Small intestine (tissue), 7 donors: ENCODE results near the gene RBMX. TPM values are rescaled to one million over a fixed set of nuclear protein-coding genes. Genes with fewer than 3 reads are reported as not detected.
"Not testable (repeated sequence)": the region's sequence is repeated elsewhere in the genome, so short reads cannot be mapped to it uniquely, and the experiment has no call there.

Source experiments
- DNase-seq, 2 donors: peaks; one replicate each; pipeline versions ENCODE4 v3.0.0 to v3.0.0-alpha.2; 2013
- FAIRE-seq: peaks from 2 replicates; lab custom pipeline; 2012; peaks lifted over from hg19 to GRCh38; lab: Jason Lieb, UNC
- H3K27ac ChIP-seq, 3 donors: one replicate each; pipeline ENCODE4 v1.5.1; 2013; ENCODE audit warnings: low read length in 2 of 3, mild to moderate bottlenecking in 2 of 3, control low read depth in 1 of 3, inconsistent platforms in 1 of 3, low read depth in 1 of 3, moderate library complexity in 1 of 3
- H3K27me3 ChIP-seq, 3 donors: one replicate each; pipeline ENCODE4 v1.6.1; 2013; ENCODE audit warnings: low read length in 3 of 3, inconsistent platforms in 1 of 3; ENCODE audit not compliant: control insufficient read depth in 3 of 3, insufficient read depth in 3 of 3
- H3K36me3 ChIP-seq, 3 donors: one replicate each; pipeline ENCODE4 v1.6.1; 2013; ENCODE audit warnings: low read length in 3 of 3, inconsistent platforms in 1 of 3, low read depth in 1 of 3, mild to moderate bottlenecking in 1 of 3, moderate library complexity in 1 of 3; ENCODE audit not compliant: control insufficient read depth in 3 of 3, insufficient read depth in 2 of 3
- H3K4me1 ChIP-seq, 3 donors: one replicate each; pipeline ENCODE4 v1.6.1; 2013; ENCODE audit warnings: low read length in 2 of 3, inconsistent platforms in 1 of 3, low read depth in 1 of 3, mild to moderate bottlenecking in 1 of 3, moderate library complexity in 1 of 3; ENCODE audit not compliant: control insufficient read depth in 3 of 3, insufficient read depth in 2 of 3
- H3K4me3 ChIP-seq, 3 donors: one replicate each; pipeline ENCODE4 v1.5.1; 2013; ENCODE audit warnings: low read length in 3 of 3, control low read depth in 1 of 3, inconsistent platforms in 1 of 3, low read depth in 1 of 3, mild to moderate bottlenecking in 1 of 3, moderate library complexity in 1 of 3
- H3K9me3 ChIP-seq, 2 donors: one replicate each; pipeline ENCODE4 v1.6.1; 2013; ENCODE audit warnings: low read depth in 1 of 2, low read length in 1 of 2; ENCODE audit not compliant: control insufficient read depth in 2 of 2, insufficient read depth in 1 of 2
- WGBS, 3 donors: extraction: QIAGEN DNeasy Blood & Tissue Kit; methylation state at CpG; one replicate each; pipeline ENCODE4 v1.1.7; 2013; 5-methylcytosine and 5-hydroxymethylcytosine counted together
- polyA plus RNA-seq, 4 donors: library from polyadenylated mRNA; stranded (reverse) in 3 of 4; unstranded in 1 of 4; fragments of 200-250 nt in 3 of 4; fragments of 120-200 nt in 1 of 4; gene quantifications; one replicate each; pipeline versions ENCODE4 v1.2.1 to v1.2.3, GENCODE V29; 2013
- donor health status: healthy with polysubstance abuse.
- donor health status: control.
- donor health status: control.
- donor health status: Bipolar disorder and iron deficiency.
- donor health status: healthy.

RBMX gene
- polyA plus RNA-seq, 4 donors: 72.5 to 258 (median 120) TPM

DNA sequence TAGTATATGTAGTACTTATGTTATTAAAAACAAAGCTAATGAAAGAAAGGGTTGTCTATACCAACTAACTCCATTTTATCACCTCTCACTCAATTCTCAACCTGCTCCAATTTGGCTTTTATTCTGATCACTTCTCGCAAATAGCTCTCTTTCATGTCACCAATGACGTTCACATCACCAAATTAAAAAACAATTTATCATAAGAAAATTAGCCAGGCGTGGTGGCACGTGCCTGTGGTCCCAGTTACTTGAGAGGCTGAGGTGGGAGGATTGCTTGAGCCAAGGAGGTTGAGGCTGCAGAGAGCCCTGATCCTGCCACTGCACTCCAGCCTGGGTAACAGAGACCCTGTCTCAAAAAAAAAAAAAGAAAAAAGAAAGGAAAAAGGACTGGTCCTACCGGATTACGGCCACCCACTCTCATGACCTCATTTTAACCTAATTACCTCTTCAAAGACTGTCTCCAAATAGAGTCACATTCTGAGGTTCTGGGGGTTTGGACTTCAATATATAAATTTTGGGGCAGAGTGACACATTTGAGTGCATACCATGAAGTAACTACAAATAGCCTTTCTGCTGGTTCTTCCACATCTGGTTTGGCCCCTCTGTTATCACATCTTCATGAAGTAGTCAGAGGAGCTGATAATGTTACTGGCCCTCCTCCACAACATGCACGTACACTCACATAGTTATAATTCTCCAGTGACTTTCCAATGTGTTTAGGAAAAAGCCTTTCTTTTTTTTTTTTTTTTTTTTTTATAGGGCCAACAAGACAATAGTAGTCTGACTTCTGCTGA is 15.8 kb upstream of the RBMX start:
- no peaks in the 10 kb centered on the region for H3K27me3 ChIP-seq
- H3K4me1 ChIP-seq: no peaks in the 10 kb centered on the region
- no peak overlapping the region for H3K27ac ChIP-seq
- H3K36me3 ChIP-seq: no peaks in the 10 kb centered on the region
- no peak overlapping the region for H3K4me3 ChIP-seq
- DNase-seq (no peak), FAIRE-seq (no peak)
- no peaks in the 10 kb centered on the region for H3K9me3 ChIP-seq
- 73 to 81% (median 74%) methylated on average over 7 of the region's 7 CpGs for WGBS, 3 donors

DNA sequence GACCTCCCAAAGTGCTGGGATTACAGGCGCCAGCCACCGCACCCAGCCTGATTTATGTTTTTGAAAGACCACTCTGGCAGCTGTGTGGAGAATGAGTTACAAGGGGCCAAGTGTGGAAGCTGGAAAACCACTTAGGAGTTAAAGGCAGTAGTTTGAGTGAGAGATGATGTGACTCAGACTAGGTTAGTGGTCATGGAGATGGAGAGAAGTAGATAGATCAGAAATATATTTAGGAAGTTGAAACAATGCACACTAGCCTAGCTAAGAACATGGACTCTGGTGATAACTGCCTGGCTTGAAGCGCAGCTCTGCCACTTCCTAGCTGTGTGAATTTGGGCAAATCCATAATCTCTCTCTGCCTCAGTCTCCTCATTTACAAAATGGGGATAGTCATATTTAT is 11.9 kb upstream of the RBMX start:
- no peak overlapping the region for H3K4me3 ChIP-seq
- H3K36me3 ChIP-seq: no peaks in the 10 kb centered on the region
- WGBS, 3 donors: 87 to 91% (median 91%) methylated on average over 3 of the region's 3 CpGs
- no peaks in the 10 kb centered on the region for H3K4me1 ChIP-seq
- no peak overlapping the region for H3K27ac ChIP-seq
- DNase-seq (no peak), FAIRE-seq (no peak)
- no peaks in the 10 kb centered on the region for H3K9me3 ChIP-seq
- H3K27me3 ChIP-seq: no peaks in the 10 kb centered on the region

DNA sequence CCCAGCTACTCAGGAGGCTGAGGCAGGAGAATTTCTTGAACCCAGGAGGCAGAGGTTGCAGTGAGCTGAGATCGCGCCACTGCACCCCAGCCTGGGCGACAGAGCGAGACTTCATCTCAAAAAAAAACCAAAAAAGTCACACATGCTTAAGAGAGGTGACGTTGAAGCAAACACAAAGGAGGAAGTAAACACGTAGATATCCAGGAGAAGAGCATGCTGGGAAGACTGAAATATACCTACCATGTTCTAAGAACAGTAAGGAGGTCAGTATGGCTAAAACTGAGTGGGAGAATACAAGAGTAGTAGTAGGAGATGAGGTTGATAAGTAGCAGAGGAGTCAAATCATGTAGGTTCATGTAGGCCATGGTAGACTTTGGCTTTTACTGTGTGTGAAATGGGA is 10.1 kb upstream of the RBMX start:
- not testable (repeated sequence) for H3K4me1 ChIP-seq, H3K4me3 ChIP-seq, H3K27ac ChIP-seq, H3K36me3 ChIP-seq, H3K27me3 ChIP-seq, DNase-seq, FAIRE-seq, H3K9me3 ChIP-seq
- 84 to 92% (median 90%) methylated on average over 4 to 6 of the region's 6 CpGs for WGBS, 3 donors

DNA sequence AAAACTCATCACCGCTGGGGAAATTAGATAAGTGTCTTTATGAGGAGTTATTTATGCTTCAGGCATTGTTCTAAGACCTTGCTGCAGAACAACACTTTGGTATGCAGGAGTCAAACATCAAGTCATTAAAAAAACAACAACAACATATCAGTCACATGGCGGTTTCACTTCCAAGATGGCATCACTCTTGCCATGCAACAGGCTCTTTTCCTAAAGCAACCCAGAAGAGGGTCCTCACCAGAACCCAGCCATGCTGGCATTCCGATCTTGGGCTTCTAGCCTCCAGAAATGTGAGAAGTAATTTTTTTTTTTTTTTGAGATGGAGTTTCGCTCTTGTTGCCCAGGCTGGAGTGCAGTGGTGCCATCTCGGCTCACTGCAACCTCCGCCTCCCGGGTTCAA is 8.7 kb upstream of the RBMX start:
- no peaks in the 10 kb centered on the region for H3K36me3 ChIP-seq
- H3K27me3 ChIP-seq: no peaks in the 10 kb centered on the region
- WGBS, 3 donors: 87 to 94% (median 93%) methylated on average over 3 to 7 of the region's 7 CpGs
- DNase-seq: no peak
- no peak for FAIRE-seq
- no peak overlapping the region for H3K4me3 ChIP-seq
- no peaks in the 10 kb centered on the region for H3K9me3 ChIP-seq
- no peaks in the 10 kb centered on the region for H3K4me1 ChIP-seq
- H3K27ac ChIP-seq: no peak overlapping the region

DNA sequence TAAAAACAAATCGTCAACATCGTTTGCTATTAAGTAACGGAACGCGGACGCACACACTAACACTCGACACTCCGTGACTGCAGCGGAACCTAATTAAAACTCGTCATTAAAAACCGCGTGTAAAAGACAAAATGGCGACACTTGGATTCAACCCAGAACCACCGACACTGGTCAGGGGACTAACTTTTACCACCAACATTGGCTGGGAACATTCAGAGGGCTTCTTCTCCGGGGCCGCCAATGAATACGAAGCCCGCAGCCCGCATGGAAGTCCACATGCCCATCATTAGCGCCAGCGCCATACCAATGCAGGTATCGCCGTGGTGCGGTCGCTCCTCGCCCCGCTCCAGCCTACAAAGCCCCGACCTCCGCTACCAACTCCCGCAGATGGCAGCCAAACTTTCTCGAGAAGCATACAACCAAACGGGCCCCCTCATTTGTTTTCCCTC is 498 bp downstream of the RBMX start:
- Histone ChIP-seq H3K27me3 (no peaks in the 10 kb centered on the region), H3K9me3 (no peaks in the 10 kb centered on the region), H3K27ac (peak overlapping the region; percentile 85 to 97 (median 91)), H3K36me3 (peaks cover 2 to 23% (median 5%) of the 10 kb centered on the region in 3 donors), H3K4me1 (no peaks in the 10 kb centered on the region), H3K4me3 (peak overlapping the region; percentile 57 to 96 (median 75))
- DNase-seq (peak in 1 of 2 donors; percentile 36), FAIRE-seq (no peak)
- WGBS, 3 donors: 0 to 36% (median 5%) methylated on average over 23 to 32 of the region's 32 CpGs

- H3K36me3 ChIP-seq: peaks cover 2 to 24% (median 8%) of the 10 kb centered on the region in 3 donors
- no peaks in the 10 kb centered on the region for H3K4me1 ChIP-seq
- WGBS, 3 donors: 7 to 30% (median 7%) methylated on average over 10 of the region's 10 CpGs
- H3K27me3 ChIP-seq: no peaks in the 10 kb centered on the region
- H3K9me3 ChIP-seq: no peaks in the 10 kb centered on the region
- FAIRE-seq: no peak
- DNase-seq: peak in 1 of 2 donors; percentile 23
- H3K4me3 ChIP-seq: peak overlapping the region; percentile 57 to 96 (median 75)
- peak overlapping the region in 2 of 3 donors; percentile 91 to 97 for H3K27ac ChIP-seq
These were observed 1.4 kb downstream of the RBMX start for GRCh38 chrX:136879001-136879687.

DNA sequence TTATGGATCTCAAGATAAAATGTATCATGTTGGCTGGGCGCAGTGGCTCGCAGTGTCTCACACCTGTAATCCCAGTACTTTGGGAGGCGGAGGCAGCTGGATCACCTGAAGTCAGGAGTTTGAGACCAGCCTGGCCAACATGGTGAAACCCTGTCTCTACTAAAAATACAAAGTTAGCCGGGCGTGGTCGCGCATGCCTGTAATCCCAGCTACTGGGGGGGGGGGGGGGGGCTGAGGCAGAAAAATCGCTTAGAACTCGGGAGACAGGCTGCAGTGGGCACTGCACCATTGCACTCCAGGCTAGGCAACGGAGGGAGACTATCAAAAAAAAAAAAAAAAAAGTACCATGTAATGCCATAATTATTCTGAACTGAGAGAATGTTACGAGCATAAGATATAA is 2.1 kb downstream of the RBMX start:
- WGBS, 3 donors: 29 to 63% (median 48%) methylated on average over 6 to 11 of the region's 11 CpGs
- Histone ChIP-seq H3K9me3 (no peaks in the 10 kb centered on the region), H3K4me1 (no peaks in the 10 kb centered on the region), H3K27me3 (no peaks in the 10 kb centered on the region), H3K36me3 (peaks cover 2 to 25% (median 8%) of the 10 kb centered on the region in 3 donors), H3K4me3 (peak overlapping the region in 1 of 3 donors; percentile 96), H3K27ac (no peak overlapping the region)
- FAIRE-seq: no peak
- DNase-seq: no peak

- not testable (repeated sequence) for H3K9me3 ChIP-seq, DNase-seq, H3K4me1 ChIP-seq, H3K27me3 ChIP-seq, H3K27ac ChIP-seq, FAIRE-seq, H3K4me3 ChIP-seq
- H3K36me3 ChIP-seq: peaks cover 5 to 38% (median 8%) of the 10 kb centered on the region in 3 donors
- 76 to 86% (median 78%) methylated on average over 15 of the region's 15 CpGs for WGBS, 3 donors
These were observed 6.4 kb downstream of the RBMX start for GRCh38 chrX:136874114-136874513.
